H1 (cell line): Measurements from ENCODE around the gene SLC23A1. TPM values are rescaled to one million over a fixed set of nuclear protein-coding genes. Genes with fewer than 3 reads are reported as not detected.

ENCODE experiments used
- CTCF ChIA-PET: fragments of 300-600 bp; sonication (Branson Sonifier 250); formaldehyde crosslinking; loops from one replicate; lab custom pipeline; 2021; ENCODE audit not compliant: partially characterized antibody; lab: Charles Lee
- POLR2A ChIA-PET: fragments of 300-600 bp; sonication (Branson Sonifier 250); formaldehyde crosslinking; loops from one replicate; lab custom pipeline; 2021; ENCODE audit warnings: inconsistent platforms; ENCODE audit not compliant: partially characterized antibody; lab: Charles Lee
- DNase-seq, 2 experiments: peaks; one replicate each; pipeline versions ENCODE4 v3.0.0 to v3.0.0-alpha.2; 2010 to 2022; ENCODE audit warnings: low spot score in 2 of 2, low read depth in 1 of 2, mixed read lengths in 1 of 2
- FAIRE-seq: peaks from 2 replicates; lab custom pipeline; 2011; peaks lifted over from hg19 to GRCh38; lab: Jason Lieb, UNC
- H2AFZ ChIP-seq: 2 replicates; pipeline ENCODE4 v1.8.1; 2012; ENCODE audit warnings: low read length, inconsistent platforms
- H2AK5ac ChIP-seq: 2 replicates; pipeline ENCODE4 v1.6.1; 2013; ENCODE audit warnings: low read depth, low read length
- H2BK120ac ChIP-seq: replicated peaks from 2 replicates; pipeline ENCODE3; 2013; ENCODE audit warnings: low read depth, low read length, inconsistent platforms
- H2BK12ac ChIP-seq: 2 replicates; pipeline ENCODE4 v1.6.1; 2013; ENCODE audit warnings: low read depth, low read length
- H2BK15ac ChIP-seq: 2 replicates; pipeline ENCODE4 v1.6.1; 2013; ENCODE audit warnings: low read length
- H2BK20ac ChIP-seq: 2 replicates; pipeline ENCODE4 v1.6.1; 2013; ENCODE audit warnings: low read length
- H2BK5ac ChIP-seq: 2 replicates; pipeline ENCODE4 v1.6.1; 2013; ENCODE audit warnings: low read depth, low read length
- H3K14ac ChIP-seq: 2 replicates; pipeline ENCODE4 v1.6.1; 2013; ENCODE audit warnings: inconsistent platforms; ENCODE audit not compliant: insufficient read length
- H3K18ac ChIP-seq: 2 replicates; pipeline ENCODE4 v1.6.1; 2013; ENCODE audit warnings: low read length; ENCODE audit errors: extremely low read depth
- H3K23ac ChIP-seq: 2 replicates; pipeline ENCODE4 v1.6.1; 2013; ENCODE audit warnings: inconsistent platforms; ENCODE audit not compliant: insufficient read length
- H3K23me2 ChIP-seq: 2 replicates; pipeline ENCODE4 v1.6.1; 2013; ENCODE audit warnings: low read depth, low read length
- H3K27ac ChIP-seq: 2 replicates; pipeline ENCODE4 v1.6.1; 2011; ENCODE audit warnings: low read depth, low read length, inconsistent platforms
- H3K27me3 ChIP-seq, 4 experiments: replicated peaks in 1 of 4; 1 replicate in 1 of 4; 2 replicates in 3 of 4; pipeline versions ENCODE4 v1.6.1 to v1.8.1; 2011 to 2013; ENCODE audit warnings: low read length in 3 of 4, mild to moderate bottlenecking in 3 of 4, inconsistent platforms in 2 of 4, mixed read lengths in 2 of 4, moderate library complexity in 1 of 4; ENCODE audit not compliant: control insufficient read depth in 3 of 4, insufficient read depth in 3 of 4; ENCODE audit errors: extremely low read depth in 1 of 4
- H3K36me3 ChIP-seq, 4 experiments: 2 replicates each; pipeline versions ENCODE4 v1.6.1 to v1.8.1; 2011 to 2013; ENCODE audit warnings: mild to moderate bottlenecking in 4 of 4, low read length in 3 of 4, moderate library complexity in 2 of 4, control low read depth in 1 of 4, inconsistent platforms in 1 of 4; ENCODE audit not compliant: insufficient read depth in 4 of 4, control insufficient read depth in 2 of 4
- H3K4ac ChIP-seq: replicated peaks from 2 replicates; pipeline ENCODE3; 2013; ENCODE audit warnings: low read length, low read depth, mixed read lengths, inconsistent platforms; ENCODE audit not compliant: insufficient read length
- H3K4me1 ChIP-seq, 4 experiments: replicated peaks in 1 of 4; 1 replicate in 1 of 4; 2 replicates in 3 of 4; pipeline versions ENCODE4 v1.6.1 to v1.8.1; 2011 to 2013; ENCODE audit warnings: low read length in 3 of 4, inconsistent platforms in 2 of 4, mixed read lengths in 1 of 4; ENCODE audit not compliant: insufficient read depth in 4 of 4, control insufficient read depth in 3 of 4
- H3K4me2 ChIP-seq, 2 experiments: 2 replicates each; pipeline versions ENCODE4 v1.6.1 to v1.8.1; 2011 to 2013; ENCODE audit warnings: low read depth in 2 of 2, low read length in 2 of 2, control low read depth in 1 of 2, inconsistent platforms in 1 of 2, mild to moderate bottlenecking in 1 of 2; ENCODE audit not compliant: insufficient read depth in 1 of 2
- H3K4me3 ChIP-seq, 4 experiments: fragments of 200-600, 300-600 bp in 1 of 4; sonication (generic), shearing (Covaris generic), sonication (Bioruptor Twin) in 1 of 4; 2 replicates each; pipeline versions ENCODE4 v1.5.1 to v1.8.1; 2011 to 2016; ENCODE audit warnings: low read length in 4 of 4, low read depth in 3 of 4, control low read depth in 2 of 4, inconsistent platforms in 2 of 4, mild to moderate bottlenecking in 2 of 4, mixed read lengths in 1 of 4, moderate library complexity in 1 of 4; ENCODE audit not compliant: insufficient read depth in 2 of 4; ENCODE audit errors: extremely low read depth in 1 of 4
- H3K56ac ChIP-seq: replicated peaks from 2 replicates; pipeline ENCODE3; 2013; ENCODE audit warnings: low read depth, mild to moderate bottlenecking, mixed read lengths, low read length, inconsistent platforms; ENCODE audit not compliant: insufficient read length
- H3K79me1 ChIP-seq: 2 replicates; pipeline ENCODE4 v1.6.1; 2013; ENCODE audit warnings: low read depth, low read length, control low read depth
- H3K79me2 ChIP-seq, 2 experiments: 2 replicates each; pipeline versions ENCODE4 v1.6.1 to v1.8.1; 2012 to 2013; ENCODE audit warnings: low read length in 2 of 2, mild to moderate bottlenecking in 2 of 2, inconsistent platforms in 1 of 2; ENCODE audit not compliant: insufficient read depth in 2 of 2, control insufficient read depth in 1 of 2
- H3K9ac ChIP-seq, 4 experiments: replicated peaks in 1 of 4; 1 replicate in 1 of 4; 2 replicates in 3 of 4; pipeline versions ENCODE4 v1.6.1 to v1.8.1; 2011 to 2013; ENCODE audit warnings: low read depth in 3 of 4, low read length in 3 of 4, control low read depth in 2 of 4, mild to moderate bottlenecking in 2 of 4, moderate library complexity in 2 of 4, inconsistent platforms in 1 of 4; ENCODE audit errors: extremely low read depth in 1 of 4
- H3K9me3 ChIP-seq, 2 experiments: 2 replicates each; pipeline versions ENCODE4 v1.6.1 to v1.8.1; 2012 to 2013; ENCODE audit warnings: mild to moderate bottlenecking in 2 of 2, moderate library complexity in 2 of 2, control low read depth in 1 of 2, inconsistent platforms in 1 of 2, low read depth in 1 of 2, low read length in 1 of 2, mixed read lengths in 1 of 2; ENCODE audit not compliant: insufficient read depth in 2 of 2
- H4K20me1 ChIP-seq, 2 experiments: replicated peaks in 1 of 2; 2 replicates each; pipeline versions ENCODE3 to v1.8.1; 2011 to 2013; ENCODE audit warnings: inconsistent platforms in 2 of 2, low read length in 2 of 2, mild to moderate bottlenecking in 1 of 2; ENCODE audit not compliant: insufficient read depth in 2 of 2, control insufficient read depth in 1 of 2
- H4K5ac ChIP-seq: 2 replicates; pipeline ENCODE4 v1.6.1; 2013; ENCODE audit warnings: low read length, low read depth, mixed read lengths, inconsistent platforms; ENCODE audit not compliant: insufficient read length
- H4K8ac ChIP-seq: 2 replicates; pipeline ENCODE4 v1.8.0; 2013; ENCODE audit warnings: mild to moderate bottlenecking, moderate library complexity, low read length, inconsistent platforms; ENCODE audit not compliant: insufficient read depth; ENCODE audit errors: extremely low read depth
- H4K91ac ChIP-seq: replicated peaks from 2 replicates; pipeline ENCODE3; 2013; ENCODE audit warnings: low read length, mixed read lengths, inconsistent platforms; ENCODE audit not compliant: insufficient read length
- EP300 ChIP-seq, 2 experiments: IDR thresholded peaks; 1 replicate in 1 of 2; 2 replicates in 1 of 2; pipeline ENCODE4 v1.6.1; 2011 to 2012; ENCODE audit warnings: low read depth in 2 of 2, low read length in 2 of 2, mild to moderate bottlenecking in 2 of 2, borderline replicate concordance in 1 of 2, inconsistent platforms in 1 of 2, moderate library complexity in 1 of 2
- NANOG ChIP-seq: IDR thresholded peaks from 2 replicates; pipeline ENCODE4 v1.6.1; 2011; ENCODE audit warnings: low read length, low read depth, mild to moderate bottlenecking, inconsistent platforms; ENCODE audit not compliant: insufficient read depth, poor library complexity, severe bottlenecking
- RAD21 ChIP-seq, 2 experiments: IDR thresholded peaks in 1 of 2; conservative IDR thresholded peaks in 1 of 2; 2 replicates each; pipeline ENCODE4 v1.6.1; 2011; ENCODE audit warnings: low read depth in 2 of 2, low read length in 2 of 2, improper control_type of control experiment in 1 of 2, inconsistent platforms in 1 of 2, mild to moderate bottlenecking in 1 of 2, moderate library complexity in 1 of 2
- RBBP5 ChIP-seq: IDR thresholded peaks from 2 replicates; pipeline ENCODE4 v1.7.1; 2012; ENCODE audit warnings: low read depth, mild to moderate bottlenecking, inconsistent platforms, low read length, moderate library complexity, borderline replicate concordance
- WGBS, 2 experiments: shearing (Covaris generic) in 1 of 2; methylation state at CpG; one replicate each; pipeline versions ENCODE4 v1.1.6 to v1.1.7; 2013 to 2015; ENCODE audit warnings: low lambda C conversion rate in 2 of 2, mixed read lengths in 2 of 2, inconsistent platforms in 1 of 2, low coverage in 1 of 2, missing lambda C conversion rate in 1 of 2; ENCODE audit not compliant: insufficient replicate concordance in 2 of 2, insufficient coverage in 1 of 2, insufficient read length in 1 of 2; ENCODE audit errors: extremely low coverage in 1 of 2, missing lambda C conversion rate in 1 of 2; 5-methylcytosine and 5-hydroxymethylcytosine counted together
- polyA plus RNA-seq, 7 experiments: library from polyadenylated mRNA; depleted of rRNA in 3 of 7; stranded (reverse) in 5 of 7; unstranded in 2 of 7; fragments of >200 nt in 5 of 7; fragments of 200-250 nt in 2 of 7; gene quantifications; 1 replicate in 5 of 7; 2 replicates in 1 of 7; 4 replicates in 1 of 7; pipeline versions ENCODE4 v1.2.1 to v1.2.3, GENCODE V29; 2011 to 2013; ENCODE audit warnings: missing spikeins in 2 of 7, mixed read lengths in 2 of 7
- total RNA-seq: library from RNA; stranded (reverse); fragmentation: NEBNext Ultra II Directional; extraction: Animal tissue kit (Norgen Biotek cat#: 25700); gene quantifications from 2 replicates; pipeline ENCODE4 v1.2.1, GENCODE V29; 2021
- TF ChIP-seq, protein P1 (sequence below), 3 experiments: IDR thresholded peaks; 1 replicate in 2 of 3; 2 replicates in 1 of 3; pipeline versions ENCODE4 v1.5.1 to v1.6.1; 2011; ENCODE audit warnings: low read length in 3 of 3, mild to moderate bottlenecking in 3 of 3, inconsistent platforms in 2 of 3, low read depth in 1 of 3, moderate library complexity in 1 of 3; ENCODE audit not compliant: insufficient read depth in 1 of 3; ENCODE audit errors: control extremely low read depth in 1 of 3

The SLC23A1 gene
- total and polyA plus RNA-seq, 2 of the 8 experiments (the other 6 are each of a cell fraction or from before 2014, with no cell fraction given): not detected

DNA sequence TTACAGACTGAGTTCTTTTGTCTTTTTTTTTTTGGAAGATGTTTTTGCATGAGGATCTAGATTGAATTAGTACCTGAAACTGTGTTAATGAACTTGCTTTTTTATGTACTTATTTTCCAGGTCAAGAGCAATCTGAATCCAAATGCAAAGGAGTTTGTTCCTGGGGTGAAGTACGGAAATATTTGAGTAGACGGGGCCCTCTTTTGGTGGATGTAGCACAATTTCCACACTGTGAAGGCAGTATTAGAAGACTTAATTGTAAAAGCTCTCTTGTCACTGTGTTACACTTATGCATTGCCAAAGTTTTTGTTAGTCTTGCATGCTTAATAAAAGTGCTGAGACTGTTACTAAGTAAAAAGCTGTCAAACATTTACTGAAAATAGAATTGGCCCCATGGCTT lies 14.5 kb downstream of the SLC23A1 start:
- H2BK15ac ChIP-seq: no peak overlapping the region
- no peak overlapping the region for H2BK5ac ChIP-seq
- H4K91ac ChIP-seq: no peak overlapping the region
- DNase-seq: no peak
- H2AK5ac ChIP-seq: no peak overlapping the region
- H3K27me3 ChIP-seq: no peaks in the 10 kb centered on the region
- H2BK20ac ChIP-seq: no peak overlapping the region
- no peak overlapping the region for H4K8ac ChIP-seq
- H3K9ac ChIP-seq: no peak overlapping the region
- no peak overlapping the region for H2BK120ac ChIP-seq
- H3K79me2 ChIP-seq: no peaks in the 10 kb centered on the region; a peak in 1 of 4 replicates
- no peak overlapping the region for H3K18ac ChIP-seq
- H3K79me1 ChIP-seq: no peaks in the 10 kb centered on the region; the same call in 1 of the 2 replicates
- no peak overlapping the region for H2BK12ac ChIP-seq
- peaks cover 0 to 3% of the 10 kb centered on the region in 2 experiments for H4K20me1 ChIP-seq
- H3K27ac ChIP-seq: no peak overlapping the region
- no peaks in the 10 kb centered on the region for H3K9me3 ChIP-seq
- H3K4me3 ChIP-seq: no peak overlapping the region
- no peaks in the 10 kb centered on the region for H3K4me1 ChIP-seq
- H3K14ac ChIP-seq: no peak overlapping the region
- H3K56ac ChIP-seq: no peak overlapping the region
- H2AFZ ChIP-seq: no peak overlapping the region
- H3K23me2 ChIP-seq: no peaks in the 10 kb centered on the region
- H3K36me3 ChIP-seq: peaks cover 17 to 70% (median 47%) of the 10 kb centered on the region in 4 experiments
- FAIRE-seq: no peak
- H4K5ac ChIP-seq: no peak overlapping the region
- no peak overlapping the region for H3K4me2 ChIP-seq
- ChIA-PET POLR2A (interaction anchor here (0.6 to 1.8 kb wide), 11 partner anchors 8 to 122 kb away, joined by 3 to 7 read pairs (median 4); no protein-coding TSS in a partner anchor), CTCF (interaction anchor here (0.6 to 1.7 kb wide), 9 partner anchors 11 to 718 kb away, joined by 3 to 6 read pairs (median 3); no protein-coding TSS in a partner anchor)
- H3K23ac ChIP-seq: no peak overlapping the region
- H3K4ac ChIP-seq: no peak overlapping the region
- 88% methylated on average over 2 of the region's 2 CpGs; no CpG with 5 or more reads in 1 of the 2 experiments for WGBS, 2 experiments
- TF ChIP-seq NANOG (no peak), RAD21 (IDR thresholded peaks at IDR 0.05 in 1 of 2, conservative IDR thresholded peaks at IDR 0.05 in 1 of 2; ENCODE audit: low read depth in 2 of 2, low read length in 2 of 2) (peak; percentile 30 to 32; a peak in 3 of 4 replicates), EP300 (IDR thresholded peaks at IDR 0.05; ENCODE audit: borderline replicate concordance in 1 of 2, low read depth in 2 of 2, low read length in 2 of 2) (no peak), RBBP5 (no peak)
- TF ChIP-seq, protein P1, sequence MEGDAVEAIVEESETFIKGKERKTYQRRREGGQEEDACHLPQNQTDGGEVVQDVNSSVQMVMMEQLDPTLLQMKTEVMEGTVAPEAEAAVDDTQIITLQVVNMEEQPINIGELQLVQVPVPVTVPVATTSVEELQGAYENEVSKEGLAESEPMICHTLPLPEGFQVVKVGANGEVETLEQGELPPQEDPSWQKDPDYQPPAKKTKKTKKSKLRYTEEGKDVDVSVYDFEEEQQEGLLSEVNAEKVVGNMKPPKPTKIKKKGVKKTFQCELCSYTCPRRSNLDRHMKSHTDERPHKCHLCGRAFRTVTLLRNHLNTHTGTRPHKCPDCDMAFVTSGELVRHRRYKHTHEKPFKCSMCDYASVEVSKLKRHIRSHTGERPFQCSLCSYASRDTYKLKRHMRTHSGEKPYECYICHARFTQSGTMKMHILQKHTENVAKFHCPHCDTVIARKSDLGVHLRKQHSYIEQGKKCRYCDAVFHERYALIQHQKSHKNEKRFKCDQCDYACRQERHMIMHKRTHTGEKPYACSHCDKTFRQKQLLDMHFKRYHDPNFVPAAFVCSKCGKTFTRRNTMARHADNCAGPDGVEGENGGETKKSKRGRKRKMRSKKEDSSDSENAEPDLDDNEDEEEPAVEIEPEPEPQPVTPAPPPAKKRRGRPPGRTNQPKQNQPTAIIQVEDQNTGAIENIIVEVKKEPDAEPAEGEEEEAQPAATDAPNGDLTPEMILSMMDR (IDR thresholded peaks at IDR 0.05; ENCODE audit: control extremely low read depth in 1 of 3, insufficient read depth in 1 of 3, low read depth in 1 of 3, low read length in 3 of 3): no peak
